HG03342 (cell line): ENCODE results near the gene RASAL1.
"Not testable (repeated sequence)": the region's sequence is repeated elsewhere in the genome, so short reads cannot be mapped to it uniquely, and the experiment has no call there.

ENCODE experiments used
- ATAC-seq: cut with Tn5 transposase; IDR thresholded peaks from one replicate; pipeline ENCODE4 v1.9.1; 2021; ENCODE audit warnings: mild to moderate bottlenecking, moderate library complexity; ENCODE audit not compliant: unreplicated experiment

The RASAL1 gene

GRCh38 chr12:113142173-113142885, 6.8 kb upstream of the RASAL1 start:
- no peak for ATAC-seq

GRCh38 chr12:113141716-113142115, 6.2 kb upstream of the RASAL1 start:
- not testable (repeated sequence) for ATAC-seq

- no peak for ATAC-seq
These were observed 5.1 kb upstream of the RASAL1 start for GRCh38 chr12:113140706-113141105.

- no peak for ATAC-seq
These were observed 3.3 kb upstream of the RASAL1 start for GRCh38 chr12:113138826-113139225.

- no peak for ATAC-seq
These were observed 2.6 kb upstream of the RASAL1 start for GRCh38 chr12:113137861-113138783.

- no peak for ATAC-seq
These were observed 1.5 kb upstream of the RASAL1 start for GRCh38 chr12:113136990-113137511.

- no peak for ATAC-seq
These were observed 798 bp upstream of the RASAL1 start for GRCh38 chr12:113136128-113136989.

GRCh38 chr12:113134521-113134951, 1.0 kb downstream of the RASAL1 start:
- no peak for ATAC-seq

GRCh38 chr12:113134071-113134470, 1.5 kb downstream of the RASAL1 start:
- no peak for ATAC-seq

GRCh38 chr12:113133666-113134065, 1.9 kb downstream of the RASAL1 start:
- ATAC-seq: no peak

- ATAC-seq: no peak
These were observed 2.5 kb downstream of the RASAL1 start for GRCh38 chr12:113133036-113133435.

GRCh38 chr12:113131556-113131955, 4.0 kb downstream of the RASAL1 start:
- no peak for ATAC-seq

GRCh38 chr12:113130457-113131135, 5.0 kb downstream of the RASAL1 start:
- ATAC-seq: no peak

GRCh38 chr12:113129664-113130456, 5.7 kb downstream of the RASAL1 start:
- no peak for ATAC-seq

- ATAC-seq: no peak
These were observed 6.5 kb downstream of the RASAL1 start for GRCh38 chr12:113128802-113129663.

- ATAC-seq: no peak
These were observed 7.8 kb downstream of the RASAL1 start for GRCh38 chr12:113127791-113128199.

- ATAC-seq: no peak
These were observed 14.7 kb downstream of the RASAL1 start for GRCh38 chr12:113120670-113121370.
